ENCODE data around the gene TSNAX. TPM values are rescaled to one million over a fixed set of nuclear protein-coding genes. Genes with fewer than 3 reads are reported as not detected.

The TSNAX gene
- polyA plus RNA-seq, 1 experiment = 21.4 TPM

- no peak for DNase-seq (ENCODE audit: low read depth)
- H3K4me3 ChIP-seq (ENCODE audit: low read depth, low read length) = no peak overlapping the region
- CTCF ChIA-PET = interaction anchor here (0.6 kb wide), 1 partner anchor 143 kb away, joined by 3 read pairs; no protein-coding TSS in a partner anchor
- H3K36me3 ChIP-seq (ENCODE audit: control insufficient read depth, insufficient read depth, low read length) = no peaks in the 10 kb centered on the region
- no peaks in the 10 kb centered on the region for H3K27me3 ChIP-seq (ENCODE audit: control insufficient read depth, insufficient read depth, low read length)
- POLR2A ChIA-PET = no interaction called here
- TF ChIP-seq, protein P1, sequence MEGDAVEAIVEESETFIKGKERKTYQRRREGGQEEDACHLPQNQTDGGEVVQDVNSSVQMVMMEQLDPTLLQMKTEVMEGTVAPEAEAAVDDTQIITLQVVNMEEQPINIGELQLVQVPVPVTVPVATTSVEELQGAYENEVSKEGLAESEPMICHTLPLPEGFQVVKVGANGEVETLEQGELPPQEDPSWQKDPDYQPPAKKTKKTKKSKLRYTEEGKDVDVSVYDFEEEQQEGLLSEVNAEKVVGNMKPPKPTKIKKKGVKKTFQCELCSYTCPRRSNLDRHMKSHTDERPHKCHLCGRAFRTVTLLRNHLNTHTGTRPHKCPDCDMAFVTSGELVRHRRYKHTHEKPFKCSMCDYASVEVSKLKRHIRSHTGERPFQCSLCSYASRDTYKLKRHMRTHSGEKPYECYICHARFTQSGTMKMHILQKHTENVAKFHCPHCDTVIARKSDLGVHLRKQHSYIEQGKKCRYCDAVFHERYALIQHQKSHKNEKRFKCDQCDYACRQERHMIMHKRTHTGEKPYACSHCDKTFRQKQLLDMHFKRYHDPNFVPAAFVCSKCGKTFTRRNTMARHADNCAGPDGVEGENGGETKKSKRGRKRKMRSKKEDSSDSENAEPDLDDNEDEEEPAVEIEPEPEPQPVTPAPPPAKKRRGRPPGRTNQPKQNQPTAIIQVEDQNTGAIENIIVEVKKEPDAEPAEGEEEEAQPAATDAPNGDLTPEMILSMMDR (IDR thresholded peaks at IDR 0.05; ENCODE audit: insufficient read depth, low read depth, low read length) = no peak
Observed at GRCh38 chr1:231518485-231519034, 9.9 kb upstream of the TSNAX start.

GRCh38 chr1:231519166-231519565 lies 9.3 kb upstream of the TSNAX start:
- CTCF ChIA-PET = interaction anchor here (0.6 kb wide), 1 partner anchor 144 kb away, joined by 3 read pairs; no protein-coding TSS in a partner anchor
- H3K36me3 ChIP-seq (ENCODE audit: control insufficient read depth, insufficient read depth, low read length) = no peaks in the 10 kb centered on the region
- TF ChIP-seq, protein P1 (IDR thresholded peaks at IDR 0.05; ENCODE audit: insufficient read depth, low read depth, low read length) = no peak
- no peak for DNase-seq (ENCODE audit: low read depth)
- POLR2A ChIA-PET = no interaction called here
- H3K27me3 ChIP-seq (ENCODE audit: control insufficient read depth, insufficient read depth, low read length) = no peaks in the 10 kb centered on the region
- no peak overlapping the region for H3K4me3 ChIP-seq (ENCODE audit: low read depth, low read length)

DNA sequence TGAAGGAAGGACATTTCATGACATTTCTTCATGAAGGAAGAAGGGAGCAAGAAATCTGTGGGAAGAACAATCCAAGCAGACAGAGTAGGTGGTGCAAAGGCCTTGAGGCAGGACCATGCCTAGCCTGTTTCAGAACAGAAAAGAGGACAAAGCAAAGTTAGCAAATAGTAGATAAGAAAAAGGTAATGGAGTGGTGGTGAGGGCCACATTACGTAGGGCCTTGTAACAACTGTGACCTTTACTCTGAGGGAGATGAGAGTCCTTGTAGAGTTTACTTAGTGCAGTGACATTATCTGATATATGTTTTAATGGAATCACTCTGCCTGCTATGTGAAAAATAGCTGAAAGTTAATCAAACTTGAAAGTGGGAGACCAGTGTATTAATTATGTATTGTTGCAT lies 6.4 kb upstream of the TSNAX start:
- no peaks in the 10 kb centered on the region for H3K27me3 ChIP-seq (ENCODE audit: control insufficient read depth, insufficient read depth, low read length)
- no peak for DNase-seq (ENCODE audit: low read depth)
- no peaks in the 10 kb centered on the region for H3K36me3 ChIP-seq (ENCODE audit: control insufficient read depth, insufficient read depth, low read length)
- no peak overlapping the region for H3K4me3 ChIP-seq (ENCODE audit: low read depth, low read length)
- TF ChIP-seq, protein P1 (IDR thresholded peaks at IDR 0.05; ENCODE audit: insufficient read depth, low read depth, low read length) = no peak
- ChIA-PET POLR2A (no interaction called here), CTCF (no interaction called here)

DNA sequence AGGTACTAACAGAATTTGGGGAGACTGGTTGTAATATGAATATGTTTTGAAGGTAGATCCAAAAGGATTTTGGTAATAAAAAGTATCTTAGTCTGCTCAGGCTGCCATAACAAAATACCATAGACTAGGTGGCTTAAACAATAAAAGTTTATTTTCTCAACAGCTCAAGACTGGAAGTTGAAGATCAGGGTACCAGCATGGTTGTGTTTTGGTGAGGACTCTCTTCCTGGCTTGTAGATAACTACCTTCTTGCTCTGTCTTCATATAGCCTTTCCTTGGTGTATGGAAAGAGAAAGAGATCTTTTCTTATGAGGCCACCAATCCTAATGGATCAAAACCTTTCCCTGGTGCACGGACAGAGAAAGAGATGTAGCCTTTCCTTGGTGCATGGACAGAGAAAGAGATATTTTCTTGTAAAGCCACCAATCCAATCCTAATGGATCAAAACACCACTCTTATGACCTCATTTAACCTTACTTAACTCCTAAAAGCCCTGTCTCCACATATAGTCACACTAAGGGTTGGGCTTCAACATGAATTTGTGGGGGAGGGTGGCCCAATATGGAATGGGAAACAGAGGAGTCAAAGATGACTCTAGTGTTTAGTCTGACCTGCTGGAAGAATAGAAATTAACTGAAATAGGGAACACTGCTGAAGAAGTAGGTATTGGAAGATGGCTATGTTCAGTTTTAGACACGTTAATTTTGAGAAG lies 5.4 kb upstream of the TSNAX start:
- no peaks in the 10 kb centered on the region for H3K27me3 ChIP-seq (ENCODE audit: control insufficient read depth, insufficient read depth, low read length)
- no peak overlapping the region for H3K4me3 ChIP-seq (ENCODE audit: low read depth, low read length)
- CTCF ChIA-PET = interaction anchor here (0.6 kb wide), 1 partner anchor 49 kb away, joined by 3 read pairs; no protein-coding TSS in a partner anchor
- POLR2A ChIA-PET = no interaction called here
- no peak for DNase-seq (ENCODE audit: low read depth)
- TF ChIP-seq, protein P1 (IDR thresholded peaks at IDR 0.05; ENCODE audit: insufficient read depth, low read depth, low read length) = no peak
- no peaks in the 10 kb centered on the region for H3K36me3 ChIP-seq (ENCODE audit: control insufficient read depth, insufficient read depth, low read length)

GRCh38 chr1:231523816-231524215 lies 4.7 kb upstream of the TSNAX start:
- ChIA-PET CTCF (no interaction called here), POLR2A (no interaction called here)
- DNase-seq (ENCODE audit: low read depth) = no peak
- H3K27me3 ChIP-seq (ENCODE audit: control insufficient read depth, insufficient read depth, low read length) = no peaks in the 10 kb centered on the region
- H3K36me3 ChIP-seq (ENCODE audit: control insufficient read depth, insufficient read depth, low read length) = no peaks in the 10 kb centered on the region
- TF ChIP-seq, protein P1 (IDR thresholded peaks at IDR 0.05; ENCODE audit: insufficient read depth, low read depth, low read length) = no peak
- no peak overlapping the region for H3K4me3 ChIP-seq (ENCODE audit: low read depth, low read length)
